ENCODE measurements around the gene CLIC5. TPM values are rescaled to one million over a fixed set of nuclear protein-coding genes. Genes with fewer than 3 reads are reported as not detected.
A peak's percentile ranks its signal among the peaks of the same experiment; 100 is the strongest.

Gene CLIC5
- total and polyA plus RNA-seq, 2 of the 8 experiments (the other 6 are each of a cell fraction or from before 2014, with no cell fraction given) = 0.12 to 0.15 TPM

GRCh38 chr6:45997875-45998506 is 17.7 kb downstream of the CLIC5 start:
- DNase-seq (ENCODE audit: low read depth in 1 of 2, low spot score in 2 of 2) (no peak), FAIRE-seq (no peak)
- H3K36me3 ChIP-seq (ENCODE audit: control insufficient read depth in 2 of 4, insufficient read depth in 4 of 4, low read length in 3 of 4) = no peaks in the 10 kb centered on the region
- no peak for TF ChIP-seq ZNF274 (IDR thresholded peaks at IDR 0.05; ENCODE audit: borderline replicate concordance, extremely low read depth, low read length)
- 0 out of 2 replicates have a peak, but pooled peaks have one; percentile 17 for TF ChIP-seq TEAD4 (IDR thresholded peaks at IDR 0.05; ENCODE audit: low read depth, low read length)
- H3K23ac ChIP-seq (ENCODE audit: insufficient read length) = no peak overlapping the region
- no peak overlapping the region for H3K9ac ChIP-seq (replicated peaks in 1 of 4; ENCODE audit: extremely low read depth in 1 of 4, low read depth in 3 of 4, low read length in 3 of 4)
- CTCF ChIA-PET (ENCODE audit: partially characterized antibody) = interaction anchor here (1.4 kb wide), 1 partner anchor 9 kb away, joined by 5 read pairs; no protein-coding TSS in a partner anchor
- no peaks in the 10 kb centered on the region for H3K9me3 ChIP-seq (ENCODE audit: insufficient read depth in 2 of 2, low read depth in 1 of 2, low read length in 1 of 2)
- no peak overlapping the region for H3K4me3 ChIP-seq (ENCODE audit: extremely low read depth in 1 of 4, insufficient read depth in 2 of 4, low read depth in 3 of 4, low read length in 4 of 4)
- H3K79me1 ChIP-seq (ENCODE audit: low read depth, low read length) = no peaks in the 10 kb centered on the region
- H4K8ac ChIP-seq (ENCODE audit: extremely low read depth, insufficient read depth, low read length) = no peak overlapping the region
- POLR2A ChIA-PET (ENCODE audit: partially characterized antibody) = interaction anchor here (1.6 kb wide), 1 partner anchor 19 kb away, joined by 4 read pairs; no protein-coding TSS in a partner anchor
- no peak overlapping the region for H2BK20ac ChIP-seq (ENCODE audit: low read length)
- H2BK5ac ChIP-seq (ENCODE audit: low read depth, low read length) = no peak overlapping the region
- no peak overlapping the region for H2AFZ ChIP-seq (ENCODE audit: low read length)
- H3K27me3 ChIP-seq (replicated peaks in 1 of 4; ENCODE audit: control insufficient read depth in 3 of 4, extremely low read depth in 1 of 4, insufficient read depth in 3 of 4, low read length in 3 of 4) = no peaks in the 10 kb centered on the region
- no peak overlapping the region for H4K91ac ChIP-seq (replicated peaks; ENCODE audit: insufficient read length, low read length)
- H3K4me2 ChIP-seq (ENCODE audit: insufficient read depth in 1 of 2, low read depth in 2 of 2, low read length in 2 of 2) = no peak overlapping the region
- H3K14ac ChIP-seq (ENCODE audit: insufficient read length) = no peak overlapping the region
- H3K18ac ChIP-seq (ENCODE audit: extremely low read depth, low read length) = no peak overlapping the region
- H4K20me1 ChIP-seq (replicated peaks in 1 of 2; ENCODE audit: control insufficient read depth in 1 of 2, insufficient read depth in 2 of 2, low read length in 2 of 2) = peaks cover 0 to 1% of the 10 kb centered on the region in 2 experiments
- H3K23me2 ChIP-seq (ENCODE audit: low read depth, low read length) = no peaks in the 10 kb centered on the region
- 73% methylated on average over 5 of the region's 5 CpGs; no CpG with 5 or more reads in 1 of the 2 experiments for WGBS, 2 experiments (ENCODE audit: extremely low coverage in 1 of 2, insufficient coverage in 1 of 2, insufficient read length in 1 of 2, insufficient replicate concordance in 2 of 2, low coverage in 1 of 2, low lambda C conversion rate in 2 of 2, missing lambda C conversion rate in 1 of 2)
- H3K56ac ChIP-seq (replicated peaks; ENCODE audit: insufficient read length, low read depth, low read length) = no peak overlapping the region
- no peak overlapping the region for H2BK120ac ChIP-seq (replicated peaks; ENCODE audit: low read depth, low read length)
- H2BK15ac ChIP-seq (ENCODE audit: low read length) = no peak overlapping the region
- no peaks in the 10 kb centered on the region for H3K79me2 ChIP-seq (ENCODE audit: control insufficient read depth in 1 of 2, insufficient read depth in 2 of 2, low read length in 2 of 2)
- no peak overlapping the region for H4K5ac ChIP-seq (ENCODE audit: insufficient read length, low read depth, low read length)
- H2BK12ac ChIP-seq (ENCODE audit: low read depth, low read length) = no peak overlapping the region
- no peak overlapping the region for H3K4ac ChIP-seq (replicated peaks; ENCODE audit: insufficient read length, low read depth, low read length)
- no peak overlapping the region for H2AK5ac ChIP-seq (ENCODE audit: low read depth, low read length)
- no peaks in the 10 kb centered on the region for H3K4me1 ChIP-seq (replicated peaks in 1 of 4; ENCODE audit: control insufficient read depth in 3 of 4, insufficient read depth in 4 of 4, low read length in 3 of 4)
- no peak overlapping the region for H3K27ac ChIP-seq (ENCODE audit: low read depth, low read length)

Measured in H1 (cell line).